HS-27A (cell line): ENCODE results near the gene UBE2QL1.
"Not testable (repeated sequence)": the region's sequence is repeated elsewhere in the genome, so short reads cannot be mapped to it uniquely, and the experiment has no call there.

ENCODE experiments used
- DNase-seq: peaks from one replicate; pipeline ENCODE4 v3.0.0-alpha.2; 2012; ENCODE audit warnings: low read depth, missing footprints

Gene UBE2QL1

DNA sequence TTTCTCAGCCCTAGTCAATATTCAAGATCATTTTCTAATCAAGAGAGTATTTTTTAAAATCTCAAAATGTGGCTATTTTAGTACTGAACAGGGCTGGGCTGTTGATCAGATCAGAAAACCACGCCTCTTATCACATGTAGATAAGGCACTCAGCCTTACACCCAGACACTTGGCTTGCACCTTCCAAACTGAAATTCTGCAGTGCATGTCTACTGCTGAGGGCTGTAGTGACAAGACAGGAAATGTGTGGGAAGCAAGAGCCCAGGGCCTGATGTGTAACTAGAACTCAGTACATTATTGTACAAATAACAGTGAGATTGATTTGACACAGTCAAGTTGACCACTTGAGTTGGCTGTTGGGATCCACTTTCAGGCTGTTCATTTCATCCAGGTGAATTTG lies 48.6 kb downstream of the UBE2QL1 start:
- no peak for DNase-seq

DNA sequence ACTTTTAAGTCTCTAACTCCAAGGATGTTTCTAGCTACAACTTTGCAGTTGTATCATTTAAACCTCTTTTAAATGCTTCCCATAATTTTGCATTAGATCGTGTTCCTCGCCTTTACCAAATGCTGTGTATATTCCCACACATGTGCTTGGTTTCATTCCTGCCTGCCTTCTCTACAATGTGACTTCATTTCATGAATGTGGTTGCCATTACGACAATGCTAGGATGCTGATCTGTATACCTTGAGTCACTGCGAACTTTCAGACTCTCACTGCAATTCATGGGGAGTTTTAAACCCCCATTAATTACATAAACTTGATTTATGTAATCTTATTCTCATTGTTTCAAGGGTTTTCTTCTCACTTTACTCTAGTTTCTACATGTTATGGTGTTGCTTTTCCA lies 50.3 kb downstream of the UBE2QL1 start:
- no peak for DNase-seq

DNA sequence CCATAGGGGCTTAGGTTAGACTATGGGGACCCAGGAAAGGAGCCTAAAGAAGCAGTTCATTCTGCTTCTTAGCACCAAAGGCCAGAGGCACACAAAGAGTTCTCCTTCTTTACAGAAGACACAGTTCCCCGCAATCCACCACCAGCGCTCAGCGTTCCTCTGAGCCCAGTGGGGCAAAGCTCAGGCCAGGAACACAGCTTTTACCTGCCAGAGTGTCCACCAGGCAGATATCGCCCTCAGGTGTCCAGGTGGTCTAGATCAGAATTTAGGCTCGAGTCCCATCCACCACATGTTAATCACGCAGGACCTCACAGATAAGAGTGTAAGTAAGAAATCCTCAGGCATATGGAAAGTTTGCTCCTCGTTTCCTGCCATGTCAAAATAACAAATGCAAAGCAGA lies 53.0 kb downstream of the UBE2QL1 start:
- no peak for DNase-seq

DNA sequence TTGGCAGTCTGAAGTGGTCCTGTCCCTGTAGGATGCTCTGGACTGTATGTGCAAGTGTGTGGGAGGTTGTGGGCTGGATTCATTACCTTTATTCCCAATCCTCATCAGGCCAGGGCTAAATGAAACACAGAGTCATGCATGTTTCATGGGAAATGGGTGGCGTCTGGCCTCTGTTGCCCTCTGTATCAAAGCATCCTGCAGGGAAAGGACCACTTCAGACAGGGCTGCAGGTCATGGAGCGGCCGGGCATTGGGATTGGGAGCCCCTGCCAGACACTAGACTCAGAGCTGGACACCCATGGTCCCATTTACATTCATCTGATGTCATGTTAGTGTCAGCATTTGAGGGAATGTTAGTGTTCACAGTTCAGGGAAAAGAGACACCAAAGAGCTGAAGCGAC lies 53.8 kb downstream of the UBE2QL1 start:
- no peak for DNase-seq

DNA sequence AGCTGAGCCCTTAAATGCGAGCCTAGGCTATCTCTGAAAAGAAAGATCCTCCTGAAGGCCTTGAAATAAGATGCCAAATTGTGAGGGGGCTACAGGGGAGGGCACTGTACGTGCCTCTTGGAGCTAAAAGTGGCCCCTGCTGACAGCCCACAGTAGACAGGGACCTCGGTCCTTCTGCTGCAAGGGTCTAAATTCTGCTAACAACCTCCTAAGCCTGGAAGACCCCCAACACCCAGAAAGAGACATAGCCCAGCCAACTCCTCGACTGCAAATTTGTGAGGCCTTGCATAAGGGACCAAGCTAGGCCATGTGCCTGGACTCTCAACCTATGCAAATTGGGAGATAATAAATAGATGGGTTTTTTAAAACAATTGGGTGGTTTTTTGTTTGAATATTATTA lies 54.7 kb downstream of the UBE2QL1 start:
- DNase-seq = no peak

DNA sequence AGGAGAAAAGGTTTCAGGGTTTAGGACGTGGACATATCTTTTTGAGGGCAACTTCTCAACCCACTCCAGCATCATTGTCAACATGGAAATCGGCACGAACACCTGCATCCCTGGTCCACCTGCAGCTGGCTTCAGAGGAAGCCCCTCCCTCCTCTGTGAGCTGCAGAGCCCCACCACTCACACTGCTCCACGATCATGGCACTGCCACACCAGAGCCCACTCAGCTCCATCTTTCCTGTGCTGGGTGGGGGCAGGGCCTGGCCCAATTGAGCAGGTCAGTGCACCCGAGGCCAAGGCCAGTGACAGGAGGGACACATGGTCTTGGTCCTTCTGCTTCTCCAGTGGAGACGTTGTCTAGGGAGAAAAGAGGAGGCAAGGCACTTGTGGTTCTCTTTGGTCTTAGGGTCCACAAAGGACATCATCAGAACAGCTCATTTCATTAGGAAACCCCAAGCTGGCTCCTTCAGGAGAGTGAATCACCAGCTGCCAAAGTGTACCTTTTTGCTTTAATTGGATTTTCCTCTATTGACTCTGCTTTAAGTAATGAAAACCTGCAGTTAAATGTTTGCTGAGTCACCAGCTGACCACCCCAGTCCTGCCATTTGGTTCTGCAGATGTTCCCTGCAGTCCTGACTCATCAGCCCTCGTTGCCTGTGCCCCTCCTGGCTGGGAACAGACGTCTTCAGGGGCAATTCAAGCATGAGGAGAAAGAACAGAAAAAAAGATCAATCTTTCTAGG lies 56.2 kb downstream of the UBE2QL1 start:
- DNase-seq = no peak

DNA sequence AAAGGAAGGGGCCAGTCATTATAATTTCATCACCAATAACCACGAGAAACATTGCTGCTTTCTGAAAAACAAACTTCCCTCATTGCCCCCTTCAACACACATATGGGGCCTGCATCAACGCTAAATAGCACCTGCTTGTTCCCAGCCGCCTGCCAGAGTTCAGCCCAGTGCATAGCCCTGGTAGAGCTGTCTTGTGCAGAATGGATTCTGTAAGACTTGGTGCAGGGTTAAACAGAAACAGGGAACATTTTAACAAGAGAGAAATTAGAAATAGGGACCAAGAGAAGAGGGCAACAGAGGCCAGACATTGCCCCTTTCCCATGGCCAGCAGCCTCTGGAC lies 56.7 kb downstream of the UBE2QL1 start:
- DNase-seq = no peak

DNA sequence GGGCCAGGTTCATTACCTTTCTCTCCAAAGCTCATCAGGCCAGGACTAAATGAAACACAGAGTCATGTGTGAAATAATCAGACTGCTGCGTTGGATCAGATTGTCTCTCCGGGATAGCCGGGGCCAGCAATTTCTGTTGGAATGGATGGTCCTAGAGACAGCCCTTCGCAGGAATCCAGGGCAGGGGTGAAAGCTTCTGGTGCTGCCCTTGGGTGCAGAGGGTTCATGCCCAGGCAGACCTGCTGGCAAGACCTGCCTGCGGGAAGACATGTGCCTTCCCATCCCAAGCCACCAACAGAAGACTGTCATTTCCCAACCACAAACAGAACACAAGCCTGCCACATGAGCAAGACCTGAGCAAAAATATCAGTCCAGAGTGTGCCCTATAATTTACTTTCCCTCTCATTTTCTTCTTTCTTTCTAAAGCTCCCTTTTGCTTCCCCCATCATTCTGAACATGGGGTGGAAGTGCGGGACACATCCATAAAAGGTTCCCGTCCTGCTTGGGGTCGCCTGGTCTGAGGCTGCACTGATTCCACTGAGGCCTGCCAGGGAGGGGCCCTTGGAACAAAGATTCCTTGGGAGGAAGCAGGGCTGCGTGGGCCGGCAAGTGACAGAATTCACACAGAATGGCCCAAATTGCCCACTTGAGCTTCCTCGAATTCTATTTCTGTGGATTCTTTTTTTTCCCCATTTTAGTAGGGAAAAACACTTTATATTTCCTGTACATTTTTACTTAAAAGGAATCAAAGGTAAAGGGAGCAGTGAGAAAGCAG lies 57.3 kb downstream of the UBE2QL1 start:
- DNase-seq = no peak

DNA sequence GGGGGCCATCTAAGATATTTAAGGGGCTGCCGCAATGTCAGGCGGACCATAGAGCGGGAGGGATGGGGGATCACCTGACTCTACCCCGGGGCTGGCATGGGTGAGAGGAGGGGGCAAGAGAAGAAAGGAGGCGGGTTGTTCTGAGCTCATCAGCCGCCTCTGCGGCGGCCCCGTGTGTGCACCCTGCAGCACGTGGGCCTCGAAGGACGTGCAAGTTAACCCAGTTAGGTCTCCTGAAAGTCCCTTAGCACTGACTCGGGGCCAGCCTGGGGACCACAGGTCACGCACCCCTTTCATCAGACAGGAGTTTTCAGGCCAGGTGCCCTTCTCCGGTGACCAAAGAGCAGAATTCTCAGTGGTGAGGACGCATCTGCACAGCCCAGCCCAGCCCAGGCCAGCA lies 58.0 kb downstream of the UBE2QL1 start:
- no peak for DNase-seq

DNA sequence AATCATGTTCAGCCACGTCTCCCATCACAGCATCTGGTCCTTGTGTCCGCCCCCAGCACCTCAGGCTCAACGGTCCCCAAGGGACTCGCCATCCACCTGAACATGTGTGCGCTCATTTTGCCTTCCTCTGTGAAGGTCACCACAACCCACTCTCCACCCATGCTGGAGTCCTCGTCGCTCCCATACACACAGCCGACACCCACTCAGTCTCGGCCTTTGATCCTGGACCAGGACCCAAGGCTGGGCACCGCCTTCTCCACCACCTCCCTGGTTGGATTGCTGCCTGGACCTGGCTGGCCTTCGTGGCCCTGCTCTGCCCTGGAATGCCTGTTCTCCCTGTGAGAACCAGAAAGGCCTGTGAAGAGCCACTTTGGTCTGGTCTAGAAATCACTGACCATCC lies 60.3 kb downstream of the UBE2QL1 start:
- DNase-seq = no peak

DNA sequence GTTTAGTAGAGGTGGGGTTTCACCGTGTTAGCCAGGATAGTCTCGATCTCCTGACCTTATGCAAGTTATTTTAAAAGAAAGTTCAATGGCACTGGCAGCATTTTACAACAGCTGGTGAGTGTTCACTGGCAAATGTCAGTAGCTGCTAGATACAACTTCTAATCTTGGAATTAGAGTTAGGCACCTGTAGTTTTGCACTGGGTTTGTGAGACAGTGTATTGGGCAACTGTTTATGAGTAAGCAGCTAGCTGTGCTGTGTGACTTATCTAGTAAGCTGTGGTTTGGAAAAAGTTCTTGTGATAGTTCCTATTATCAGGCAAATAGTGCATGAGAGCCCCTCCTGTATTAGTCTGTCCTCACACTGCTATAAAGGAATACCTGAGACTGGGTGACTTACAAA lies 61.5 kb downstream of the UBE2QL1 start:
- no peak for DNase-seq

DNA sequence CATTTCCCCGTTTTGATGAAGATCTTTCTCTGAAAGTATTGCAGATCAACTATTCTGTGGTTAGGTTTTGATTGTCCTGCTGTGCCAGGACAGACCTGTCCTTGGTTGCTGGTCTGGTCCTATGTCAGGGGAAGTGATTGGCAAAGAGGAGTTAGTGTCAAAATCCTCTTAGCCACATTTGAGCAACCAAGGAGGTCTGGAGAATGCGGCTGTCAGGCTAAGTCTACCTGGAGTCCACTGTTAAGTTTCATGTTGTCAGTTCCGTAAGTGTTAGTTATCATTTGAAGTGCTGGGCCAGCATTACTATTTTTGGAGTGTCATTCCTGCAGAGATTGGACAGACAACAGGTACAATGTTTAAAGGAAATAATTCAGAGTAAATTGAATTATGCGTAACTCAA lies 62.3 kb downstream of the UBE2QL1 start:
- no peak for DNase-seq

DNA sequence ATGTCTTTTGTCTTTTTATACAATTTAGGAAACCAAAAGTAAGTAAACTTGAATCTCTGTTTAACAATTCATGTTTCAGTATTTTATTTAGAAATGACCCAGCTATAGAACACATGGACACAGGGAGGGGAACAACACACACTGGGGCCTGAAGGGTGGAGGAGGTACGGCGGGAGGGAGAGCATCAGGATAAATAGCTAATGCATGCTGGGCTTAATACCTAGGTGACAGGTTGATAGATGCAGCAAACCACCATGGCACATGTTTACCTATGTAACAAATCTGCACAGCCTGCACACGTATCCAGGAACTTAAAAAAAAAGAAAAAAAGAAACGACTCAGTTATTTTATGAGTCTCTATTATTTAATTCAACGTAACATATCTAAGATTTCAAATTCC lies 67.2 kb downstream of the UBE2QL1 start:
- not testable (repeated sequence) for DNase-seq

DNA sequence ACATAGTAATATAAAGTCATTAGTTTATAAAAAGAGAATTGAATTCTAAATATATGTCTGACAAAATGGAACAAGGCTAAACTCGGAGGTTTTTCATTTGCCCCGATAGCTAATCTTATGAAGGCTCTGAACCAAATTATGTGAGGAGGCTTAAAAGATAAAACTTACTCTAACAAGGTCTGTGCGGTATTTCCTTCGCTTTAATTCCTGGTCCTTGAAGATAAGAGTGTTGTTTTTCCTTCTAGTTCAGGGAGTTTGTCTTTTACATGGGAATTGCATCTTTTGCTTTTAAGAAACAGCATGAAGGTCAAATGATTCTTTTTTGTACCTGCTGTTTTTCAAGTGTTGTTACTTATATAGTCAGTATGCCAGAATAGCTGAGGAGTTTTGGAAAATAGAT lies 68.2 kb downstream of the UBE2QL1 start:
- no peak for DNase-seq

DNA sequence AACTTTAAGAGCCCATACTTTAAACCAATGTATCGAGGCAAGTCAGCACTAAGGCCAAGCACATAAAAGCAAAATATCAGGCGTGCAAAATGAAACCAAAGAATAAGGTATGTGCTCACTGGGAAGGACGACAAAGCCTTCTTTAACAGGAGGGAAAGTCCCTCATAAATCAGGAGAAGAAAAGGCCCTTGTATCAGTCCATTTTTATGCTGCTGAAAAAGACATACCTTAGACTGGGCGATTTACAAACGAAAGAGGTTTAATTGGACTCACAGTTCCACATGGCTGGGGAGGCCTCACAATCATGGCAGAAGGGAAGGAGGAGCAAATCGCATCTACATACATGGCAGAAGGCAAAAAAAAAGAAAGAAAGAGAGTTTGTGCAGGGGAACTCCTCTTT lies 68.9 kb downstream of the UBE2QL1 start:
- no peak for DNase-seq

DNA sequence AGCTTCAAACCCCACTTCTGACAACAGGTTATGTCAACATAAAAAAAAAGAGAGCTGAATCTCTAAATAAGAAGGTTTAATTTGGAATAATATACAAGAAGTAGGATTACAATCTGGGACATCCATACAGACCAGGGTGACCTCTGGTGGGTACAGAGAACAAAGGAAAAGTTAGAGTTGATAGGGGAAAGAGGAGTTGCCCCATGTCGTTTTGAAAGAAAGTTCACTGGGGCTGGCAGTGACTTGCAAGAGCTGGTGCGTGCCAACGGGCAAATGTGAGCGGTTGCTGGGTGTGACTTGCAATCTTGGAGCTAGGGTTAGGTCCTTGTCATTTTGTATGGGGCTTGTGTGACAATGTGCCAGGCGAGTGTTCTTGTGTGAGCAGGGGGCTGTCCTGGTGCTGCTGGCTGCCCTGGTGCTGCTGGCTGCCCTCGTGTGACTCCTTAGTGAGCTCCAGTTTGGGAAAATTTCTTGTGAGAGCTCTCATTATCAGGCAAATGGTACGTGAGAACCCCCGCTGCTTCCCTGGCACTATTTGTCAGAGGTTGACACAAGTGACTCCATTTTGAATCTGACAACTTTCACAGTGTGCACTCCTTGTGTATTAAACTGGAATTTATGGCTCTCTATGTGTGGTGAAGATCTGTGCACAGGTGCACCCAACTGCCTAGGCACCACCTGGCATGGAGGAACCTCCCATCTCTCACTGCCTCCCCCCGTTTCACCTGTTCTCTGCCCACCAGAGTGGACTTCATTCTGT lies 69.8 kb downstream of the UBE2QL1 start:
- no peak for DNase-seq

DNA sequence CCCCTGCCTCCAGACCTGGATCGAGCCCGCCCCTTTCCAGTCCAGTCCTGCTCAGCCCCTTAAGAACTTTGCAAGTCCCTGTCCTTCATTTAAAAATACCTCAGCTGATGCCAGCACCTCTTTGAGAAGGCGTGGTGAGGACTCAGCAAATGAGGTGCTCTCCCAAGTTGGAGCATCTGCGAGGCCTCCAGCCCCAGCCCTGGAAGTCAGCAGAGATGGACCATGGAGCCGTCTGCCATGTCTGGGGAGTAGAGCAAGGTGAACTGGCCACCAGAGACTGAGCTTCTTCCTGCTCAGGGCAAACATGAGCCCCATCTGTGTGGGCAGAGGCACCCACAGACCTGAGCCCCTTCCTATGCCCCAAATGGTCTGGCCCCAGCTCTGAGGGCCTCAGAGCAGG lies 71.5 kb downstream of the UBE2QL1 start:
- DNase-seq = no peak

DNA sequence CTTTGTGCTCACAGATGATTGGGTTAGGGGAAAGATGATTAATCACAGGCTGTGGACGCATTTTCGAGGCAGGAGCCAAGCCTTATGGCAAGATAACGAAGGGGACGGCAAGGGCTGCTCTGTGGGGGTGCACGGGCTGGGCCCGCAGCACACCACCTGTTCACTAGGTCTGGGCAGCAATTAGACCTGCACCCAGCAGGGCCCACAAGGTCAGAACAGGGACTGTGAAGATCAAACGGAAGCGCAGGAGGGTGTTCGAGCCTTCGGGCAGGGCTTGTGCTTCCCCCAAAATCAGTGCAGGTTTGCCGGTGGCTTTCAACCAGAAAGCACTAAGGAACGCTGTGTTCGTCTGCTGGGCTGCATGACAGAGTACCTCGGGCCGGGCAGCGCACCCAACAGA lies 73.7 kb downstream of the UBE2QL1 start:
- DNase-seq = no peak

DNA sequence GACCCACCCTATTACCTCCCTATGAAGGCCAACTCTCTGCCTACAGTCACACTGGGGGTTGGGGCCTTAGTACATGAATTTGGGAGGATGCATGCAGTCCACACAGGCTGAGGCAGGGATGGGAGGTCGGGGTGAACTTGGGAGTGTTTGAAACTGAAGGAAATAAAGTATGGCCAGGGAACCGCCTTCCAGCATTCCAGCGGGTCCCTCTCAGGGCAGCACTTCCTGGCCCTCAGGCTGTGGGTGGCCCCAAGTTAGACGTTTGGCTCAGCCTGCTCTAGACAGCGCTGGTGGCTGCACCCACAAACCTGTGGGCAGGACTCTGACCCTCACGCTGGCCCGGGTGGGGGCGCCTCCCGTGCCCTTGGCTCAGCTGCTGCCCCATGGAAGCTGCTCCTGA lies 74.3 kb downstream of the UBE2QL1 start:
- no peak for DNase-seq

DNA sequence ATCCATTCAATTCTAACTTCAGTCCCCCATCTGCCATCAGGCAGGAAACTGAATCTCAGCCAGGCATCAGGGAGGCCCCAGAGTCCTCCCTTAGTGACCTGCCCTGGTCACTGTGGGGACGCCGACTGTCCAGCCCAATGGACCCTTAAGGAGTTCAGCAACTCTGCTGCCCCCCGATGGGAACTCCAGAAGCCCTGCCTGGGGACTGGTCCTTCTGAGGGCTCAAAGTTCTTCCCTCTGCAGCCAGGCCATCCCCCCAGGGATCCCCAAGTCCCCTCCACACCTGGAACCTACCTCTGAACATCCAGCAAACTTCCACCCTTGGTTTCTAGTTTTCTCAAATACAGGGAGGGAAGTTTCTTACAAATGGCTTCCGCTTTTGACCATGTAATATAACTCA lies 76.8 kb downstream of the UBE2QL1 start:
- DNase-seq = no peak

DNA sequence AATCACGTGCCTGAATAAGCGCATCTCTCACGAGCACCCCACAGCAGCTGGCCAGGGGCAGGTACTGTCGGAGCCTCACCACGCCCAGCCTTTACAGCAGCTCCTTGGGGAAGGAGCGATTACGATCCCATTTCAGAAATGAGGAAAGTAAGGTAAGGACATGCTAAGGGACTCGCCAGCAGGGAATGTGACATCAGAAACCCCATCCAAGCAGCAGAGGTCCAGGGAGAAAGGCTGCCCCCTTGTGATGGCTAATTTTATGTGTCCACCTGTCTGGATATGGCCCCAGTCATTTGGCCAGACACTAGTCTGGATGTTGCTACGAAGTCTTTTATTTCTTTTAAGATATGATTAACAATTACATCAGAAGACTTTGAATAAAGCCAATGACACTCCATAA lies 77.3 kb downstream of the UBE2QL1 start:
- DNase-seq = no peak

DNA sequence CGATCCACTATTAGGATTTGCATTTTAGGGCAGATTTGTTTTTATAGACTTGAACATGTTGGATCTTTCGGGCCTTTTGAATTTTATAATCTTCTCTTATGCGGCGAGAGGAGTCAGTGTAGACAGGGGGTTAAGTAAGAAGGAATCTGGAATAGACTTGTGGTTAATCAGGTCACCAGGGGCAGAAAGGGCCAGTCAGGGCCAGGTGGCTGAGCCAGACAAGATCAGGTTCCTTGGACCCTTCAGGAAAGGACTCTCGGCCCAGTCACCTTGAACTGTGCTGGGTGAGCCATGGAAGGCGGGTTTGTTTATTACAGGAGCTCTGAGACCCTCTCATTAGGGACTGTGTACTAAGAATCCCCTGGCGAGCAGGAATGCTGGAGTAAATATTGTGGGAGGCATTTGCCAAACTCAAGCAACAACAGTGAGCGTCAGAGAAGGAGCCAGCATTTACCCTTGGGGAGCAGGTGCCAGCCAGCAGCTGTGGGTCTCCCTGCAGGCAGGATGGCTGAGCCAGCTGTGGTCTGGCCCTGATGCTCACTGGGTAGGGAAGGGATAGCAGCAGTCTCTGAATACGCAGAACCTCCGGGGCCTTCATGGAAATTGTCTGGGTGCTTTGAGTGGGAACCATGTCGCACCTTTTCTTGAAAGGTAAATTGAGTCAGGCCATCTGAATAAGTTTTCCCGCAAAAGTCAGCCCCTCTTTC lies 79.2 kb downstream of the UBE2QL1 start:
- DNase-seq = no peak

DNA sequence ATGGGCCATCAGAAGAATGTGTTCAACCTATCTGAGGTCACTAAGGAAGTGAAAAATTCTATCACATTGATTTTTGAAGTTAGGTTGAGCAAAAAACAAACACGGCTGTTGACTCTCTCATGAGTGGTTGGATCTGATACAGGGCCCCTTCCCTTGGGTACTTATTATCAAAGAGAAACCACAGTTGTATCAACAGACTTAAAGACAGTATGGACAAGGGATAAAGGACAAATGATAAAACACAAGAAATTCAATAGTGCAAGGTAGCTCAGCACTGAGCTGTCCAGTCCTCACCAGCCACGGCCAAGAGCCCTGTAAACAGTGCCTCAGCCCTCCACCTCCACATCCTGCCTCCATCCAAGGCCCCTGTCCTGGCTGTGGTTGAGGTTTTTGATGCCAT lies 86.9 kb downstream of the UBE2QL1 start:
- no peak for DNase-seq
